ENCODE results near the gene PDS5B. TPM values are rescaled to one million over a fixed set of nuclear protein-coding genes. Genes with fewer than 3 reads are reported as not detected.

PDS5B gene
- total and polyA plus RNA-seq, 10 donors: 4.5 to 65.9 (median 50.9) TPM

DNA sequence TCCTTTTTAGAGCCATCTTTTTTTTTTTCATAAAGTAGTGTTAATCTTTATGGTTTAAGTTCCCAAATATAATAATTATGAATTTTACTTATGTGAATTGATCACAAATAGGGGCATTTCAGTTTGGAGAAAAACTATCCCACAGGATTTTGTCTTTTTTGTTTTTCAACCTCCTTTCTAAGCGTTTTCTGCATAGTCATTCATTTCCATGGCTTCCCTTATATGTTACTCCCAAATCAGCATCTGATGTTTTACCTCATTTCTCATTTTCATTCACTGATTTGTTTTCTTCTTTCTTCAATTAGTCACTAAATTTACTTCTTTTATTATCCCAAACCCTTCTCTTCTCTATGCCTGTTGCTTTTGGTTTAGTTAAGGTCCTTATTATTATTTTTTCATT lies 24.7 kb downstream of the PDS5B start:
- no peak for DNase-seq
- peaks cover 0 to 33% (median 18%) of the 10 kb centered on the region in 8 donors for H3K9me3 ChIP-seq
- 77 to 100% (median 80%) methylated on average over 1 of the region's 1 CpG for WGBS, 5 donors
- H3K36me3 ChIP-seq: peaks cover 0 to 7% (median 0%) of the 10 kb centered on the region in 6 donors
- intact Hi-C loops (cut with DNase I; ENCODE audit: low total_unique reads): no loop called here
- H3K27ac ChIP-seq: no peak overlapping the region
- H3K4me1 ChIP-seq: peaks cover 0 to 33% (median 5%) of the 10 kb centered on the region in 6 donors
- no peak for TF ChIP-seq POLR2AphosphoS5 (IDR thresholded peaks at IDR 0.05)
- TF ChIP-seq POLR2A (IDR thresholded peaks at IDR 0.05): no peak
- TF ChIP-seq, protein P1, sequence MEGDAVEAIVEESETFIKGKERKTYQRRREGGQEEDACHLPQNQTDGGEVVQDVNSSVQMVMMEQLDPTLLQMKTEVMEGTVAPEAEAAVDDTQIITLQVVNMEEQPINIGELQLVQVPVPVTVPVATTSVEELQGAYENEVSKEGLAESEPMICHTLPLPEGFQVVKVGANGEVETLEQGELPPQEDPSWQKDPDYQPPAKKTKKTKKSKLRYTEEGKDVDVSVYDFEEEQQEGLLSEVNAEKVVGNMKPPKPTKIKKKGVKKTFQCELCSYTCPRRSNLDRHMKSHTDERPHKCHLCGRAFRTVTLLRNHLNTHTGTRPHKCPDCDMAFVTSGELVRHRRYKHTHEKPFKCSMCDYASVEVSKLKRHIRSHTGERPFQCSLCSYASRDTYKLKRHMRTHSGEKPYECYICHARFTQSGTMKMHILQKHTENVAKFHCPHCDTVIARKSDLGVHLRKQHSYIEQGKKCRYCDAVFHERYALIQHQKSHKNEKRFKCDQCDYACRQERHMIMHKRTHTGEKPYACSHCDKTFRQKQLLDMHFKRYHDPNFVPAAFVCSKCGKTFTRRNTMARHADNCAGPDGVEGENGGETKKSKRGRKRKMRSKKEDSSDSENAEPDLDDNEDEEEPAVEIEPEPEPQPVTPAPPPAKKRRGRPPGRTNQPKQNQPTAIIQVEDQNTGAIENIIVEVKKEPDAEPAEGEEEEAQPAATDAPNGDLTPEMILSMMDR (IDR thresholded peaks at IDR 0.05 in 8 of 11, conservative IDR thresholded peaks at IDR 0.05 in 3 of 11): no peak
- H3K4me3 ChIP-seq: no peak overlapping the region
- H3K27me3 ChIP-seq (replicated peaks in 1 of 7): no peaks in the 10 kb centered on the region

DNA sequence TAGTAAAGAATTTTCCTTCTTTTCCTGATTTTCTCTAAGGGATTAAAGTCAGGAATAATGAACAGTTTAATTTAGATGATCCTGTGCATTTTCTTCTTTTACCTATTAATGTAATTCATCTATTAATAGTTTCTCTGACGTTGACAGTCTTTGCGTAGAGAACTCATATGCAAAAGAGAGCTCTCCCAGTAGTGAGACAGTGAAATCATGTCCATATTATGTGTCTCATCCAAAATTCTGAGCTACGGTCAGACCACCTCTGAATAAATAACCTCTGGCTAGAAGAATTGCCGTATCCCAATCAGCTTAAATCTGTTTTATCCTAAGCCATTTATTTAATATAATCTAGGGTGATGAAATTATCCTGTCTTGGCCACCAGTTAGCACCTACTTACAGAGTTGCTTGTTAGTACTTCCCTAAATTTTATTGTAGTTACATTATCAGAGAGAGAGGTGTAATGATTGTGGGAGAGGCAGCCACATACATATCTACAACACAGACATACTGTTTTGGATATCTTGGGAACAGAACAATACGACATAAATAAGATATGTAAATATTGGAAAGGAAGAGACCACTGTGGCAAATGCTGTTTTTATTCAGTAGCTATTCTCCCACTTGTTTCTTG lies 30.7 kb downstream of the PDS5B start:
- no peak overlapping the region for H3K4me3 ChIP-seq
- H3K9me3 ChIP-seq: peaks cover 2 to 49% (median 18%) of the 10 kb centered on the region in 8 donors
- TF ChIP-seq POLR2AphosphoS5 (IDR thresholded peaks at IDR 0.05): no peak
- TF ChIP-seq, protein P1 (IDR thresholded peaks at IDR 0.05 in 8 of 11, conservative IDR thresholded peaks at IDR 0.05 in 3 of 11): no peak
- TF ChIP-seq POLR2A (IDR thresholded peaks at IDR 0.05): no peak
- H3K27me3 ChIP-seq (replicated peaks in 1 of 7): no peaks in the 10 kb centered on the region
- WGBS, 5 donors: 77 to 94% (median 93%) methylated on average over 5 of the region's 5 CpGs
- DNase-seq: no peak
- H3K36me3 ChIP-seq: no peaks in the 10 kb centered on the region
- H3K27ac ChIP-seq: no peak overlapping the region
- H3K4me1 ChIP-seq: peaks cover 0 to under 1% (median 0%) of the 10 kb centered on the region in 6 donors
- intact Hi-C loops (cut with DNase I; ENCODE audit: low total_unique reads): no loop called here

DNA sequence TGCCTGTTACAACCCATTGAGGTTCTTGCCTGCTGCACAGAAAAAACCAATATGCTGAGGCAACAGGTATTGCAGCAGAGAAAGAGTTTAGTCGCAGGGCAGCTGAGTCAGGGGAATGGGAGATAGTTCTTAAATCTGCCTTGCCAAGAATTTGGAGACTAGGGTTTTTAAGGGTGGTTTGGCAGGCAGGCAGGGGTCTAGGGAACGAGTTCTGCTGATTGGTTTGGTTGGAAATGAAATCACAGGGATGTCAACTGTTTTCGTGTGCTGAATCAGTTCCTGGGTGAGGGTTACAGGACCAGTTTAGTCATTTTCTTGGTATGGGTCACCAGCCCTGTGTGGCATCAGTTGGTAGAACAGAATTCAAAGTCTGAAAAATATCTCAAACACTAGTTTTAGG lies 36.6 kb downstream of the PDS5B start:
- TF ChIP-seq POLR2A (IDR thresholded peaks at IDR 0.05): no peak
- TF ChIP-seq, protein P1 (IDR thresholded peaks at IDR 0.05 in 8 of 11, conservative IDR thresholded peaks at IDR 0.05 in 3 of 11): no peak
- TF ChIP-seq POLR2AphosphoS5 (IDR thresholded peaks at IDR 0.05): no peak
- WGBS, 5 donors: 91 to 100% (median 95%) methylated on average over 3 of the region's 3 CpGs
- Histone ChIP-seq H3K4me3 (no peak overlapping the region), H3K36me3 (no peaks in the 10 kb centered on the region), H3K27me3 (replicated peaks in 1 of 7) (no peaks in the 10 kb centered on the region), H3K4me1 (peaks cover 0 to 35% (median 15%) of the 10 kb centered on the region in 6 donors), H3K9me3 (peaks cover 2 to 48% (median 32%) of the 10 kb centered on the region in 8 donors), H3K27ac (no peak overlapping the region)
- no peak for DNase-seq
- intact Hi-C loops (cut with DNase I; ENCODE audit: low total_unique reads): no loop called here

DNA sequence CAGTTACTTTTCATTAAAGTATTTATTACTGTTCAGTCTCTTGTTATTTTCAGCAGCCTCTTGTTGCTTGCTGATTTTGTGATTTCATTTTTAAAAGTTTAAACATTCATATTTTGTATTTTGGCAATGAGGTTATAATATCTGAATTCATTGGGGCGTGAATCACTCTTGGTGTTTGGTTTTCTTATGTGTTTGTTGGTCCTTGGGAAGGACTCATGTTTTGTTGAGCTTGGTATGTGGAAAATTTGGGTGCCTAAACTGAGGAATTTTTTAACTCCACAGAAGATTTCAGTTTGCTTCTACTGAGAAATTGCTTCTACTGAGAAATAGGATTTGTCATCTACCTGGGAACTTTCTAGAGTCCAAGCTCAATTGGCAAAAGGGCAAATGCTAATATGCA lies 38.2 kb downstream of the PDS5B start:
- H3K27me3 ChIP-seq (replicated peaks in 1 of 7): no peaks in the 10 kb centered on the region
- peaks cover 0 to 41% (median 17%) of the 10 kb centered on the region in 6 donors for H3K4me1 ChIP-seq
- intact Hi-C loops (cut with DNase I; ENCODE audit: low total_unique reads): no loop called here
- DNase-seq: no peak
- 91 to 100% (median 98%) methylated on average over 1 of the region's 1 CpG for WGBS, 5 donors
- TF ChIP-seq POLR2A (IDR thresholded peaks at IDR 0.05): no peak
- TF ChIP-seq POLR2AphosphoS5 (IDR thresholded peaks at IDR 0.05): no peak
- TF ChIP-seq, protein P1 (IDR thresholded peaks at IDR 0.05 in 8 of 11, conservative IDR thresholded peaks at IDR 0.05 in 3 of 11): no peak
- H3K36me3 ChIP-seq: no peaks in the 10 kb centered on the region
- no peak overlapping the region for H3K4me3 ChIP-seq
- H3K27ac ChIP-seq: no peak overlapping the region
- H3K9me3 ChIP-seq: peaks cover 2 to 41% (median 29%) of the 10 kb centered on the region in 8 donors

Data from spleen (tissue), 11 donors.